NCI-H460 (cell line): Measurements from ENCODE around the gene CNNM3. TPM values are rescaled to one million over a fixed set of nuclear protein-coding genes. Genes with fewer than 3 reads are reported as not detected.
A peak's percentile ranks its signal among the peaks of the same experiment; 100 is the strongest.

Experiments
- DNase-seq: peaks from one replicate; pipeline ENCODE4 v3.0.0-alpha.2; 2016; ENCODE audit warnings: low read depth; ENCODE audit errors: extremely low read depth
- total RNA-seq: library from RNA; depleted of rRNA; stranded (reverse); fragments of >200 nt; shearing (Covaris generic); gene quantifications from 2 replicates; pipeline ENCODE4 v1.2.3, GENCODE V29; 2014

CNNM3 gene
- total RNA-seq, 1 experiment from 2014 or later, result 10.5 TPM

GRCh38 chr2:96838345-96839292 lies 22.6 kb downstream of the CNNM3 start:
- no peak for DNase-seq

GRCh38 chr2:96839293-96839874 lies 23.3 kb downstream of the CNNM3 start:
- no peak for DNase-seq

GRCh38 chr2:96839875-96840850 lies 24.1 kb downstream of the CNNM3 start:
- DNase-seq, result no peak

GRCh38 chr2:96841701-96842495 lies 25.8 kb downstream of the CNNM3 start:
- no peak for DNase-seq

DNA sequence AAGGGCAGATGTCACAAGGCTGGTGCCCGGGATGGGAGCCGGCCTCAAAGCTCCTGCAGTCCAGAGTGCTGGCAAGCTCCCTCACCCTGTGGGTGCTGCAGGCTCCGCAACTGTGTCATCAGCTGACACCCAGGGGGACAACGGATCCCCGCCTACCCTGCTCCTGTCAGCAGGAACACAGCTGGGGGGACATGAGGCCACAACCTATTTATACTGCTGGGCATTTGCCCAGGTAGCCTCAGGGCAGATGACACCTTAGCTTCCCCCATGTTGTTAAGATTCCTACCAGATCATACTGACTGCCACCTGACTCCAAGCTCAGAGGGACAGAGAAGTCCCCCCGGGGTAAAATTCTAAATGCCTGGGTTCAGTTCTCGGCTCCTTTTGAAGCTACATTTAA lies 26.5 kb downstream of the CNNM3 start:
- DNase-seq, result no peak

DNA sequence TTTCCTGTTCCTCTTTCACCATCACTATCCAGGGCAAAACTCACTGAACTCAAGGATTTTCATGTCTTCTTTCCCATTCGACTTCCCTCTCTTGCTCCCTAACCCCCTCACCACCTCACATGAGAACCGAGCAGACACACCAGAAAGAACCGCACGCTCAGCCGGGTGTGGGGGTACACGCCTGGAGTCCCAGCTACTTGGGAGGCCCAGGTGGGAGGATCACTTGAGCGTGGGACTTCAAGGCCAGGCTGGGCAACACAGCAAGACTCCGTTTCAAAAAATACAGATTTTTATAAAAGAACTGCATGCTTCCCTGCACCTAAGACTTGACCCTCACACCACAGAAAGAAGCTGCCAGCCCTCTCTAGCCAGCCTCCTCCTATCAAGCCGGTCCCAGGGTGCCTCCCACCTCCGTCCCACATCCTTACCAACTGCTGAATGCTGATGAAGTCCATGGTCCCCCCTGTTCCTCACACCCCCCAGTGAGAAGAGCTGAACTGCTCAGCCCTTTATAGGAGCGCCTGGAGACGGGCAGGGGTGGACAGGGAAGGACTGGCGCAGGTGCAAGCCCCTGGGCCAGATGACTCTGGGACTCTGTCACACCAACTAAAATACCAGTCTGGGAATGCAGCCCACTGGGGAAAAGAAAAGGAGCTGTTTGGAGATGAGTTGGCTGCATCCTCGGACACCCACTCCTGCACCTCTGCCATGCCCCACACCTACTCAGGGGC lies 27.6 kb downstream of the CNNM3 start, which contains the start of gene ANKRD23:
Gene ANKRD23 (minus strand): TSS at position 484 of the 731 bp plus-strand sequence. CDS start 29 bp downstream, at position 455.
- no peak for DNase-seq

DNA sequence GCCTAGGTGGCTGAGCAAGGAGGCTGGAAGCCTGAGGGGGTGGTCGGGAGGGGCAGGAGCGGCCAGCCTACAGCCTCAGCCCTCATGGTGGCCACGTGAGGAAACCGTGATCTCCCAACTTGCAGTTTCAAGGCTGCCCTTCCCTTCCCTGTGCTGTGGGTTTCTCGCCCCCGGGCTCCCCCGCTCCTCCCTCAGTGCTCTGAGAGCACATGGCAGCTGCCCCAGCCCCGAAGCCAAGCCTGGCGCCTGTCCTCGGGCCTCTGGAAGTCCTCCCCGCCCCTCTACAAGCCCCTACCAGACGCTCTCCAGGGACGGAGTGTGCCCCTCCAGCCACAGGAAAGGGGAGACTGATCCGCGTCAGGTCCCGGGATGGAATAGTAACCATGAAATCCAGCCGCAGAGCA lies 28.3 kb downstream of the CNNM3 start:
- no peak for DNase-seq

GRCh38 chr2:96846825-96847224 lies 30.8 kb downstream of the CNNM3 start:
- DNase-seq, result no peak

DNA sequence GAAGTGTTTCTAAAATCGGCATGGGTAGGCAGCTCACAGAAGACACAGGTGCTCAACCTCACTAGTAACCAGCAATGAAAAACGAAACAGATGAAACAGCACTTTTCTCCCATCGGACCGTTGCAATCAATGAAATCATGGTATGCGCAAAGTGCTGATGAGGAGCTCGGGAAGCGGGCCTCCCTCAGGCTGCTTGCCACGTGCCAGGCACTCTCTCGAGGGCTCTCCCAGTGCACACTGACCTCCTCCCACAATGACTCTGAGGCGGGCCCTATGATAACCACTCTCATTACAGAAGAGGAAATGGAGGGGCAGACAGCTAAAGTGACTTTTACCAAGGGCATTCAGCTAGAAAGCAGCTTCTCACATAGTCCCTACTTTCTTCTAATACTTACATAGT lies 31.5 kb downstream of the CNNM3 start:
- DNase-seq, result no peak

DNA sequence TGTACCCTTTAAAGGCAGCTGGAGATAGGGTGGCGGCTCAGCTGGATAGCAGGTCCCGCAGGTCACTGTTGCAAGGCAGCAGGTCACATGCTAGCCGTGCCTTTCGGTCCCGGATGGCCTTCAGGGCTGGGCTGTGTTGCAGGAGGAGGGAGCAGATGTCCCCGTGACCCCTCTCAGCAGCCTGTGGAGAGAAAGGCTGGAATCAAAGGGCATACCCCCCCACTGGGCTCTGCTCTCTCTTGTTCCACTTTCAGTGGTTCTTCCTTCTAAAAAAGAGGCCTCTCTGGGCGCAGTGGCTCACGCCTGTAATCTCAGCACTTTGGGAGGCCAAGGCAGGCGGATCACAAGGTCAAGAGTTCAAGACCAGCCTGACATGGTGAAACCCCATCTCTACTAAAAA lies 32.2 kb downstream of the CNNM3 start:
- no peak for DNase-seq

DNA sequence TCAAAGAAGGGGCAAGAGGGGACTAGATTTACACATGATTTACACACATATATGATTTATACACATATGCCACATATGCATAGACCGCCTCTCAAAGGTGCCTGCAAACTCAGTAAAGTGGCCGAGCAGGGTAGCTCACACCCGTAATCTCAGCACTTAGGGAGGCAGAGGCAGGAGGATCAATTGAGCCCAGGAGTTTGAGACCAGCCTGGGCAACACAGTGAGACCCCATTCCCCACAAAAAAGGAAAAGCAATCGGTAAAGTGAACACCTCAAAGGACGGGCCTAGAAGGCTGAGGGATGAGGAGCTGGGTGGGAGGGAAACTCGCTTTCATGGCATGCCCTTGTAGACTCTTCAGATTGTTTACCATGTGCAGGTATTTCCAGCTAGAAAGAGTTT lies 36.6 kb downstream of the CNNM3 start:
- DNase-seq, result no peak

GRCh38 chr2:96853321-96853720 lies 37.3 kb downstream of the CNNM3 start:
- DNase-seq, result no peak

DNA sequence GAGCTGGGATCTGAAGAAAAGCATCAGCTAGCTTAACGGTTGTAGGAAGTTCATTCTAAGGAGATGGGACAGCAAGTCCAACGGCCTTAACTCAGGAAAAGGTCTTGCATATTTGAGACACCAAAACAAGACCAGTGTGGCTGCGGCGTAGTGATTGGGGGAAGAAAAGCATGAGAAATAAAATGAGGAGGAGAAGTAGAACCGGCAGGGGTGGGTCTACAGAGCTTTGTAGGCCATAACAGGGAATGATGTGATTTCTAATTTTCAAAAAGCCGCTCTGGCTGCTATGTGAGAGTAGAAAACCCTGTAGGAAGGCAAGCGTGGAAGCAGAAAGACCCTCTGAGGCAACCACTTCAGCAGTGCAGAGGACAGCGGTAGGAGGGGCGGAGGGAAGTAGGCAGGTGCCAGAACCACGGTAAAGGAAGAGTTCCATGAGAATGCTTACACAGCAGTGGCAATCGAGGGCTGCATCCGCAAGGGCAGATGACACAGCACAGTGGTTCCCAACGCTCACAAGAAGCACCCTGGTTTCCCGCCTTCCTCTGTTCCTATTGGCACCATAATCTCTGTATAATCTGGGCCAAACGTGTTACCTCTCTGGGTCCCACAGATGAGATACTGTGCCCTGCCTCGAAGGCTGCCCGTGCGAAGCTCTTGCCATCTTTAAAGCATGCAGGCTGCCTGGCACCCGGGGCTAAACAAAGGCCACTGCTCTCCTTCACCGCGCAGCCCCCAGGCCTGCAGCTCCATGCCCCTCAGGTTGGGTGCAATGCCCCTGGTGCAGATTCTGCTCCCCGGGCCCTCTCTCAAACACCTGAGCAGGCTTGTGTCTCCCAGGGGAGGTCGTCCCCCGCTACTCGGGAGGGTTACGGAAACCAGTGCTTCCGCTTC lies 41.0 kb downstream of the CNNM3 start:
- no peak for DNase-seq

DNA sequence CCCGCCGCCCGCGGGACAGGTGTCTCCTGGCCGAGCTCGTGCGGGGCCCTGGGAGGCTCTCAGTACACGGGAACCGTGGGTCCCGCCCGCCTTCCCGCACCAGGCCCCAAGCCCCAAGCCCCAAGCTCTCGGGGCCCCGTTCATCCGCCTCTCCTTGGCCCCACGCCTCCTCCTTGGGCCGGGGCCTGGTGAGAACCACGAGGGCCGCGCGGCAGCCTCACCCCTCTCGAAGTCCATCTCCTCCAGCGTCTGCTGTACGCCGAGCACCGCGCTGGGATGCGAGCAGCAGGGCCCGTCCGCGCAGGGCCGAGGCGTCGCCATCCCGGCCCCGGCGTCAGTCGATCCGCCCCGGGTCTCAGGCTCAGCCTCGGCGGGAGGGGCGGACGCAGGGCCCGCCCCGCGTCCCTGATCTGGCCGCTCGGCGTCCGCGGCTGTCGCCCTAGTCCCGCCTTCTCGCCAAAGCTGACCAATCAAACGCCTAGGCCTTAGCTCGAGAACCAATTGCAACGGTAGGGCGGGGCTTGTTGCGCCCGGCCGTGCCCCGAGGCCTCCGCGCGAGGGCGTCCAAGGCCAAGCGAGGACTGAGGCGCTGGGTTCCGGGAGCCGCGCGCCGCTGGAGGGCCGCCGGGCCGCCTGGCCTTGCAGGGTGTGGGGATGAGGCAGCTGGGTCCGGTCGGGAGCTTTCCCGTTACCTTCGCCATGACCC lies 41.8 kb downstream of the CNNM3 start, which contains the start of gene ANKRD39:
Gene ANKRD39 (minus strand): TSS at position 350 of the 706 bp plus-strand sequence. CDS start 29 bp downstream, at position 321.
- peak; percentile 98 for DNase-seq

DNA sequence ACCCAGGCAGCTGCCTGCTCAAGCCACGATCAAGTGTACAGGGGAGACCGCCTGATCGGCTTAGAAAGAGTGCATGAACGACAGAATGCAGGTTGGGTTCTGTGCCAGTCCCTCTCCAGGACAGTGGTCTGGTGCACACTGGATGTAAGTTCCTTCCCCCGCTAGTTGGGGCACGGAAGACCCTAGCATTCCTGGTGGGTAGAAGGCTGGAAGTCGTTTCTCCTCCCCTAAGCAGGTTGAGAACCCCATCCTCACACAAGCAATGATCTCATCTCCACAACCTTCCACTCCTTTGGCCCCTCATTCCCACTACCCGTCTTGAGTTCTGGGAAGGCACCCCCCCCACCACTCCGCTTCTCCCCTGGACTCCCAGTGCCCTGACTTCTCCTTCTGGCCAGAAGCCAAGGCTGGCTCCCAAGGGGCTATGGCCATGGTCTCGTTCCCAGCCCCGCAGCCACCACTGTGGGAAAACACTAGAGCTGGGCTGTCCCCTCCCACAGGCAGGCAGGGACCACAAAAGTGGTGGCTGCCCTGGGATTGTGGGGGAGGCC lies 43.1 kb downstream of the CNNM3 start:
- no peak for DNase-seq

DNA sequence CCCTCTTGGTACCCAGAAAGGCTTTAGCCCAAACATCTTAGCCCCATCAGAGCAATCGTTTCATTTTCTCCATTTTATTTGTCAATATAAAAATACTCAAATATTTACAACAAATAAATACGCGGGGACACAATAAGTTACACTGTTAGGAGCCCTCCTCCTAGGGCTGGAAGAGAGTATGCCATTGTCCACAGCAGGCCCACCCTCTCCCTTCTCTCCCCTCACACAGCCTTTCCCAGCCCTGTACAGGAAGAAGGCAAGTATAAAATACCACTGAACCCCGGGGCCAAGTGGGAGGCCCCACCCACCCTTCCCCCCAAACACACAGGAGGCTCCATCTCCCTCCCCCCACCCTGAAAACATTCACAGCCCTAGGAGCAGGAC lies 43.6 kb downstream of the CNNM3 start:
- no peak for DNase-seq
